Right lobe of liver (tissue), 6 donors: ENCODE results near the gene STAC3. TPM values are rescaled to one million over a fixed set of nuclear protein-coding genes. Genes with fewer than 3 reads are reported as not detected.

Source experiments
- ATAC-seq, 4 donors: fragments of 200-7000 bp; cut with Tn5 transposase; one replicate each; pipeline ENCODE4 v1.9.1; 2020; ENCODE audit warnings: mild to moderate bottlenecking in 4 of 4, moderate library complexity in 4 of 4
- DNase-seq, 3 donors: peaks; one replicate each; pipeline ENCODE4 v3.0.0-alpha.2; 2020
- H3K27ac ChIP-seq, 3 donors: fragments of 200-600 bp; one replicate each; pipeline ENCODE4 v1.8.0; 2022
- H3K27me3 ChIP-seq, 2 donors: fragments of 200-600 bp; one replicate each; pipeline ENCODE4 v1.8.0; 2022
- H3K36me3 ChIP-seq, 4 donors: fragments of 200-600 bp; sonication (generic) in 1 of 4; one replicate each; pipeline versions ENCODE4 v1.5.1 to v1.8.0; 2017 to 2022; ENCODE audit warnings: control low read depth in 1 of 4
- H3K4me1 ChIP-seq, 4 donors: fragments of 200-600 bp; sonication (generic) in 1 of 4; one replicate each; pipeline versions ENCODE4 v1.5.1 to v1.8.0; 2017 to 2022; ENCODE audit warnings: control low read depth in 1 of 4
- H3K4me3 ChIP-seq, 3 donors: fragments of 200-600 bp; one replicate each; pipeline ENCODE4 v1.8.0; 2022
- H3K9me3 ChIP-seq, 4 donors: fragments of 200-600 bp; sonication (generic) in 1 of 4; one replicate each; pipeline versions ENCODE4 v1.5.1 to v1.8.0; 2017 to 2022; ENCODE audit warnings: control low read depth in 1 of 4
- POLR2A ChIP-seq: fragments of 450-650 bp; IDR thresholded peaks from one replicate; pipeline ENCODE4 v1.6.1; 2017; ENCODE audit warnings: antibody characterized with exemption, mild to moderate bottlenecking
- WGBS: methylation state at CpG from one replicate; pipeline ENCODE4 v1.1.6; 2018; ENCODE audit warnings: low coverage, low lambda C conversion rate; ENCODE audit not compliant: insufficient coverage; ENCODE audit errors: missing lambda C conversion rate; 5-methylcytosine and 5-hydroxymethylcytosine counted together
- intact Hi-C, 2 donors: fragments of 100-400 bp; cut with DNase I; formaldehyde crosslinking; loops; one replicate each; pipeline versions ENCODE4 v1.11.2 to v1.14.1; 2022
- total RNA-seq, 6 experiments: library from RNA; depleted of rRNA in 2 of 6; stranded (reverse); fragments of >200 nt in 2 of 6; fragmentation: NEBNext Ultra II Directional in 3 of 6; extraction: Animal tissue kit (Norgen Biotek cat#: 25700) in 3 of 6; gene quantifications; one replicate each; pipeline versions ENCODE4 v1.1.0 to v1.2.4, GENCODE V29; 2016 to 2023
- TF ChIP-seq, protein P1 (sequence below), 4 donors: fragments of 200-600 bp in 3 of 4; fragments of 450-650 bp in 1 of 4; IDR thresholded peaks; one replicate each; pipeline versions ENCODE4 v1.5.1 to v1.8.0; 2016 to 2022; ENCODE audit warnings: antibody characterized with exemption in 4 of 4, mild to moderate bottlenecking in 2 of 4
- donor health status: DM: no; HTN: yes; CAD: no.
- donor health status: DM: no; HTN: no; CAD: no.
- donor health status: DM: no; HTN: no; CAD: no.
- donor health status: DM: no; HTN: yes; CAD: no.
- donor health status: DM: no; HTN: yes; CAD: no.

The STAC3 gene
- total RNA-seq, 6 experiments from 2014 or later: 0.98 to 4.5 (median 1.8) TPM

DNA sequence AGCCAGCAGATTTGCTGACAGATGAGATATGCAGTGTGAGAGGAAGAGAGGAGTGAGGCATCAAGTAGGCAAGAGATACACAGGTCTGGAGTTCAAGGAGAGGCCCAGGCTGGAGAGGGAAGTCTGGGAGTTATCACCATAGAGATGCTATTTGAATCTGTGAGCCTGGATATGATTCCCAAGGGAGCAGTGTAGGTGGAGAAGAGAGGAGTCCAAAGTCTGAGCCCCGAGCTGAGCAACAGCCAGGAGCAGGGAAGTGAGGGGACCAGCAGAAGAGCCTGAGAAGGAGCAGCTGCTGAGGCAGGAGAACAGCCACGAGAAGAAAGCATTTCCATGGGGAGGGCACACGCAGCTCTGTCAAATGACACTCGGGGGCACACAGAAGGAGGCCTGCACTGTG lies 54.5 kb downstream of the STAC3 start:
- H3K9me3 ChIP-seq: no peaks in the 10 kb centered on the region
- TF ChIP-seq POLR2A: no peak
- TF ChIP-seq, protein P1, sequence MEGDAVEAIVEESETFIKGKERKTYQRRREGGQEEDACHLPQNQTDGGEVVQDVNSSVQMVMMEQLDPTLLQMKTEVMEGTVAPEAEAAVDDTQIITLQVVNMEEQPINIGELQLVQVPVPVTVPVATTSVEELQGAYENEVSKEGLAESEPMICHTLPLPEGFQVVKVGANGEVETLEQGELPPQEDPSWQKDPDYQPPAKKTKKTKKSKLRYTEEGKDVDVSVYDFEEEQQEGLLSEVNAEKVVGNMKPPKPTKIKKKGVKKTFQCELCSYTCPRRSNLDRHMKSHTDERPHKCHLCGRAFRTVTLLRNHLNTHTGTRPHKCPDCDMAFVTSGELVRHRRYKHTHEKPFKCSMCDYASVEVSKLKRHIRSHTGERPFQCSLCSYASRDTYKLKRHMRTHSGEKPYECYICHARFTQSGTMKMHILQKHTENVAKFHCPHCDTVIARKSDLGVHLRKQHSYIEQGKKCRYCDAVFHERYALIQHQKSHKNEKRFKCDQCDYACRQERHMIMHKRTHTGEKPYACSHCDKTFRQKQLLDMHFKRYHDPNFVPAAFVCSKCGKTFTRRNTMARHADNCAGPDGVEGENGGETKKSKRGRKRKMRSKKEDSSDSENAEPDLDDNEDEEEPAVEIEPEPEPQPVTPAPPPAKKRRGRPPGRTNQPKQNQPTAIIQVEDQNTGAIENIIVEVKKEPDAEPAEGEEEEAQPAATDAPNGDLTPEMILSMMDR (IDR thresholded peaks at IDR 0.05): no peak
- H3K27ac ChIP-seq: no peak overlapping the region
- ATAC-seq (no peak), DNase-seq (no peak)
- intact Hi-C loops: no loop called here
- no peaks in the 10 kb centered on the region for H3K4me1 ChIP-seq
- no peak overlapping the region for H3K4me3 ChIP-seq
- WGBS: no CpG with 5 or more reads among the region's 4 CpGs
- no peaks in the 10 kb centered on the region for H3K27me3 ChIP-seq
- H3K36me3 ChIP-seq: peaks cover 12 to 94% (median 74%) of the 10 kb centered on the region in 4 donors

- Histone ChIP-seq H3K9me3 (no peaks in the 10 kb centered on the region), H3K27ac (no peak overlapping the region), H3K4me3 (no peak overlapping the region), H3K36me3 (peaks cover 12 to 93% (median 72%) of the 10 kb centered on the region in 4 donors), H3K27me3 (no peaks in the 10 kb centered on the region), H3K4me1 (no peaks in the 10 kb centered on the region)
- WGBS: 76% methylated on average over 9 of the region's 34 CpGs
- no peak for ATAC-seq
- DNase-seq: no peak
- TF ChIP-seq POLR2A: no peak
- TF ChIP-seq, protein P1 (IDR thresholded peaks at IDR 0.05): no peak
- intact Hi-C loops: no loop called here
Observed at GRCh38 chr12:57195611-57196371, 55.2 kb downstream of the STAC3 start.

DNA sequence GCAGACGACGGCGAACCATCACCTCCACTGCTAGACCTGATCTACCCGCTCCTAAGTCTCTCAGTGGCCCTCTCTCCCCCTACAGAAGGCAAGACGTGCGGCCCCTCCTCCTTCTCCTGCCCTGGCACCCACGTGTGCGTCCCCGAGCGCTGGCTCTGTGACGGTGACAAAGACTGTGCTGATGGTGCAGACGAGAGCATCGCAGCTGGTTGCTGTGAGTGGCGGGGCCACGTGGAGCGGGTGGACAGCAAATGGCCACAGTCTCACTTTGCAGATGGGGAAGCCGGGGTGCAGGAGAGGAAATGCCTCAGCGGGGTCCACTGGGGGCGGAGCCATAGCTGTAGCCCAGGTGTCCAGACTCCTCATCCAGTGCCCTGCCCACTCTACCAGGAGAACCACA lies 55.8 kb downstream of the STAC3 start:
- WGBS: 94% methylated on average over 7 of the region's 19 CpGs
- no peak overlapping the region for H3K27ac ChIP-seq
- no peaks in the 10 kb centered on the region for H3K27me3 ChIP-seq
- intact Hi-C loops: no loop called here
- no peaks in the 10 kb centered on the region for H3K4me1 ChIP-seq
- ATAC-seq: no peak
- peaks cover 12 to 93% (median 70%) of the 10 kb centered on the region in 4 donors for H3K36me3 ChIP-seq
- DNase-seq: no peak
- H3K4me3 ChIP-seq: no peak overlapping the region
- TF ChIP-seq, protein P1 (IDR thresholded peaks at IDR 0.05): no peak
- no peak for TF ChIP-seq POLR2A
- no peaks in the 10 kb centered on the region for H3K9me3 ChIP-seq

DNA sequence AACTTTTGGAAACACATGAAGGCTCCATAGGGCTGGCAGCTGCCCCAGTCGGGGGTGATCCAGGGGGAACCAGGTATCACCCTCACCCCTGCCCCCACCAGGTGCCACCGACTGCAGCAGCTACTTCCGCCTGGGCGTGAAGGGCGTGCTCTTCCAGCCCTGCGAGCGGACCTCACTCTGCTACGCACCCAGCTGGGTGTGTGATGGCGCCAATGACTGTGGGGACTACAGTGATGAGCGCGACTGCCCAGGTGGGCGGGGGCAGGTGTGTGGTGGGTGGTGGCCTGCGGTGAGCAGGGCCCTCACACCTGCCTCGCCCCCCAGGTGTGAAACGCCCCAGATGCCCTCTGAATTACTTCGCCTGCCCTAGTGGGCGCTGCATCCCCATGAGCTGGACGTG lies 56.7 kb downstream of the STAC3 start:
- intact Hi-C loops: no loop called here
- Histone ChIP-seq H3K4me1 (no peaks in the 10 kb centered on the region), H3K27ac (no peak overlapping the region), H3K27me3 (no peaks in the 10 kb centered on the region), H3K9me3 (no peaks in the 10 kb centered on the region), H3K4me3 (no peak overlapping the region), H3K36me3 (peaks cover 12 to 94% (median 67%) of the 10 kb centered on the region in 4 donors)
- no peak for DNase-seq
- TF ChIP-seq POLR2A: no peak
- TF ChIP-seq, protein P1 (IDR thresholded peaks at IDR 0.05): no peak
- no peak for ATAC-seq
- WGBS: 87% methylated on average over 3 of the region's 18 CpGs
